NB4 (cell line): ENCODE measurements around the gene CCDC88C.

Source experiments
- CTCF ChIP-seq: IDR thresholded peaks from one replicate; pipeline ENCODE4 v1.5.1; 2012; ENCODE audit warnings: low read depth, low read length
- MYC ChIP-seq: IDR thresholded peaks from 2 replicates; pipeline ENCODE4 v1.6.1; 2011; ENCODE audit warnings: low read depth, low read length
- POLR2A ChIP-seq: IDR thresholded peaks from 2 replicates; pipeline ENCODE4 v1.6.1; 2011; ENCODE audit warnings: mild to moderate bottlenecking; ENCODE audit not compliant: insufficient read length; ENCODE audit errors: extremely low read depth
- TF ChIP-seq, protein P1 (sequence below): IDR thresholded peaks from 2 replicates; pipeline ENCODE4 v1.6.1; 2011; ENCODE audit warnings: low read depth, low read length

DNA sequence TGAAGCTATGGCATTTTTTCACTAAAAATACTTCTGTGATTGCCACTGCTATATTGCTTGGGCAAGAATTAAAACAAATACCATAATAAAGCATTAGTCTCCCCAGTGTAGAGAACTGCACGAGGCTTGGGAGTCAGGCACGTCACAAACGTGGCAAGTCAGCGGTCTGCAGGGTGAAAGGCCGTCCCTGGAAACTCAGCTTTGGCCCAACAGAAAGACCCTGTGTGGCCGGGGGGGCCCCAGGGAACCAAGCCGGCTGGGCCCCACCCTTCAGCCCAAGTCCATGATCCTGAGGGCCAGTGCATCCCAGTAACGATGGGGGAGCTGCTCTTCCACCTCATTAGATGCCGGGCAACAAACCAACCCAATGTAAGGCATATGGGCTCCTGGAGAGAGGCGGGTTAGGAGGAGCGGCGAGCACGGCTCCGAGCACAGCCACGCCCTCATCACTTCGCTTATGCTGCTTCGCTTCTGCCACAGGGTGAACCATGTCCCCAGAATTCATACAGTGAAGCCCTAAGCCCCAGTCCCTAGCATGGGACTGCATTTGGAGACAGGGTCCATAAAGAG, 122.3 kb downstream of the CCDC88C start:
- TF ChIP-seq MYC: no peak
- TF ChIP-seq POLR2A: no peak
- TF ChIP-seq, protein P1, sequence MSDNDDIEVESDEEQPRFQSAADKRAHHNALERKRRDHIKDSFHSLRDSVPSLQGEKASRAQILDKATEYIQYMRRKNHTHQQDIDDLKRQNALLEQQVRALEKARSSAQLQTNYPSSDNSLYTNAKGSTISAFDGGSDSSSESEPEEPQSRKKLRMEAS: no peak
- no peak for TF ChIP-seq CTCF
